Uterine smooth muscle cell (primary cell): ENCODE data around the gene UCHL1. TPM values are rescaled to one million over a fixed set of nuclear protein-coding genes. Genes with fewer than 3 reads are reported as not detected.

ENCODE experiments used
- total RNA-seq: library from RNA; depleted of rRNA; stranded (reverse); fragments of >200 nt; gene quantifications from 2 replicates; pipeline ENCODE4 v1.2.3, GENCODE V29; 2014

UCHL1 gene
- total RNA-seq = 680 and 1,019 TPM in 2 replicates

GRCh38 chr4:41256740-41257256 lies at the start of gene UCHL1:
TSS of gene UCHL1 (plus strand) at chr4:41256928. CDS start at chr4:41256977, 49 bp downstream.

GRCh38 chr4:41214136-41214824 lies 42.4 kb upstream of the UCHL1 start, which contains the start of gene APBB2:
TSS of gene APBB2 (minus strand) at chr4:41214542. CDS start at chr4:41033254, 181,288 bp downstream.

Other genes starting within 250 kb of the UCHL1 start
- 46.8 and 54.6 TPM in 2 replicates for gene APBB2, start 42.4 kb upstream of the UCHL1 start, total RNA-seq